Panc1 (cell line): ENCODE results near the gene CUL7. TPM values are rescaled to one million over a fixed set of nuclear protein-coding genes. Genes with fewer than 3 reads are reported as not detected.

ENCODE experiments used
- ATAC-seq: fragments of 200-7000 bp; cut with Tn5 transposase; 2 replicates; pipeline ENCODE4 v1.9.1; 2020; ENCODE audit warnings: mild to moderate bottlenecking, moderate library complexity
- BruUV-seq: library from RNA; stranded (reverse); fragments of 400-500 nt; replicated peaks from 2 replicates; lab custom pipeline; 2021; lab: Mats Ljungman, UMichigan
- CTCF ChIA-PET: fragments of 300-600 bp; sonication (Branson Sonifier 250); formaldehyde crosslinking; loops from one replicate; lab custom pipeline; 2022; ENCODE audit warnings: antibody characterized with exemption; lab: Charles Lee
- POLR2A ChIA-PET: fragments of 300-600 bp; sonication (Branson Sonifier 250); formaldehyde crosslinking; loops from one replicate; lab custom pipeline; 2022; ENCODE audit warnings: antibody characterized with exemption; lab: Charles Lee
- DNase-seq: peaks from one replicate; pipeline ENCODE4 v3.0.0-alpha.2; 2010; ENCODE audit warnings: low read depth, low spot score
- H3K27ac ChIP-seq: 2 replicates; pipeline ENCODE4 v1.5.1; 2011; ENCODE audit warnings: mild to moderate bottlenecking, low read length, inconsistent platforms
- H3K27me3 ChIP-seq: fragments of 200-500 bp; sonication (Bioruptor generic); 2 replicates; pipeline ENCODE4 v1.6.0; 2014; ENCODE audit warnings: low read length, inconsistent platforms; ENCODE audit not compliant: control insufficient read depth, insufficient read depth
- H3K36me3 ChIP-seq: fragments of 200-500 bp; sonication (Bioruptor generic); 2 replicates; pipeline ENCODE4 v1.5.1; 2014; ENCODE audit warnings: inconsistent platforms, mild to moderate bottlenecking, low read length, moderate library complexity; ENCODE audit not compliant: control insufficient read depth, insufficient read depth
- H3K4me1 ChIP-seq: 2 replicates; pipeline ENCODE4 v1.5.1; 2011; ENCODE audit warnings: inconsistent platforms, mild to moderate bottlenecking, low read length, moderate library complexity; ENCODE audit not compliant: control insufficient read depth, insufficient read depth
- H3K4me3 ChIP-seq, 2 experiments: 2 replicates each; pipeline ENCODE4 v1.5.1; 2011 to 2012; ENCODE audit warnings: low read depth in 2 of 2, low read length in 2 of 2, mild to moderate bottlenecking in 2 of 2, inconsistent platforms in 1 of 2, moderate library complexity in 1 of 2
- H3K9me3 ChIP-seq: fragments of 200-500 bp; sonication (Bioruptor generic); 2 replicates; pipeline ENCODE4 v1.5.1; 2014; ENCODE audit warnings: low read depth, mild to moderate bottlenecking, inconsistent platforms, low read length, moderate library complexity; ENCODE audit not compliant: control insufficient read depth, insufficient read depth
- POLR2AphosphoS5 ChIP-seq: IDR thresholded peaks from 2 replicates; pipeline ENCODE4 v1.6.1; 2012; ENCODE audit warnings: mild to moderate bottlenecking, low read depth, low read length, moderate library complexity
- SIN3A ChIP-seq: IDR thresholded peaks from 2 replicates; pipeline ENCODE4 v1.6.1; 2012; ENCODE audit warnings: low read depth, mild to moderate bottlenecking, low read length, moderate library complexity, borderline replicate concordance; ENCODE audit not compliant: insufficient read depth
- TCF7L2 ChIP-seq: IDR thresholded peaks from 2 replicates; pipeline ENCODE4 v1.6.1; 2011; ENCODE audit warnings: mild to moderate bottlenecking, low read depth, low read length, inconsistent platforms
- in situ Hi-C: cut with HindIII; loops from 2 replicates; pipeline ENCODE4 v1.10.0; 2016; ENCODE audit warnings: low sequenced_read_pairs, low pct_unique_long_range_greater_than_20kb
- intact Hi-C: fragments of 100-400 bp; cut with micrococcal nuclease; formaldehyde crosslinking; loops from one replicate; pipeline ENCODE4 v1.10.0; 2022; ENCODE audit not compliant: unreplicated experiment
- total RNA-seq: library from RNA; stranded (reverse); gene quantifications from one replicate; pipeline ENCODE4 v1.2.1, GENCODE V29; 2021; ENCODE audit not compliant: unreplicated experiment
- TF ChIP-seq, protein P1 (sequence below), 2 experiments: IDR thresholded peaks; 2 replicates each; pipeline ENCODE4 v1.6.1; 2011 to 2012; ENCODE audit warnings: low read depth in 2 of 2, control low read depth in 1 of 2, low read length in 1 of 2, mild to moderate bottlenecking in 1 of 2, moderate library complexity in 1 of 2; ENCODE audit not compliant: insufficient read depth in 1 of 2
- TF ChIP-seq, protein P2 (sequence below): fragments of 450-650 bp; IDR thresholded peaks from 2 replicates; pipeline ENCODE4 v1.5.1; 2017; ENCODE audit warnings: mild to moderate bottlenecking

CUL7 gene
- total RNA-seq, 1 experiment from 2014 or later, result 32.1 TPM

DNA sequence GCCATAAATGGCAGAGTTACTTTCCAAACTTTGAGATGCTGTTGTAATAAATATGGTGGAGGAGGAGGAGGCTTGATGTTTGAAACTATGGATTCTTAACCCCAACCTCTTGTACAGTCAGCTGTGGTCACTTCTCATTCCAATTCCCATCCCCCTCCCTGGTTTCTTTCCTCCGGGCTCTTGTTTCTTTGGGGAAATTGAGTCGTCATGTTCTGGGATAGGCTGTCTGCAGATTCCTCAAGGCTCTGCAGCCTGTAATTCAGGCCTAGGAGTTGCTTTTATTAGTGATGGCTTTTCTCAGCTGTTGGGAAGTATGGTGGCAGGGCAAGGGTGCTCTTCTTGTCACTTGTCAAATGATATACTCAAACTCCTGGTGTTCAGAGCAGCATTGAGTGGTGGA, 25.0 kb upstream of the CUL7 start:
- ChIA-PET POLR2A (no interaction called here), CTCF (no interaction called here)
- TSS peak; percentile 79 for BruUV-seq
- TF ChIP-seq SIN3A (no peak), POLR2AphosphoS5 (no peak), TCF7L2 (no peak)
- TF ChIP-seq, protein P1, sequence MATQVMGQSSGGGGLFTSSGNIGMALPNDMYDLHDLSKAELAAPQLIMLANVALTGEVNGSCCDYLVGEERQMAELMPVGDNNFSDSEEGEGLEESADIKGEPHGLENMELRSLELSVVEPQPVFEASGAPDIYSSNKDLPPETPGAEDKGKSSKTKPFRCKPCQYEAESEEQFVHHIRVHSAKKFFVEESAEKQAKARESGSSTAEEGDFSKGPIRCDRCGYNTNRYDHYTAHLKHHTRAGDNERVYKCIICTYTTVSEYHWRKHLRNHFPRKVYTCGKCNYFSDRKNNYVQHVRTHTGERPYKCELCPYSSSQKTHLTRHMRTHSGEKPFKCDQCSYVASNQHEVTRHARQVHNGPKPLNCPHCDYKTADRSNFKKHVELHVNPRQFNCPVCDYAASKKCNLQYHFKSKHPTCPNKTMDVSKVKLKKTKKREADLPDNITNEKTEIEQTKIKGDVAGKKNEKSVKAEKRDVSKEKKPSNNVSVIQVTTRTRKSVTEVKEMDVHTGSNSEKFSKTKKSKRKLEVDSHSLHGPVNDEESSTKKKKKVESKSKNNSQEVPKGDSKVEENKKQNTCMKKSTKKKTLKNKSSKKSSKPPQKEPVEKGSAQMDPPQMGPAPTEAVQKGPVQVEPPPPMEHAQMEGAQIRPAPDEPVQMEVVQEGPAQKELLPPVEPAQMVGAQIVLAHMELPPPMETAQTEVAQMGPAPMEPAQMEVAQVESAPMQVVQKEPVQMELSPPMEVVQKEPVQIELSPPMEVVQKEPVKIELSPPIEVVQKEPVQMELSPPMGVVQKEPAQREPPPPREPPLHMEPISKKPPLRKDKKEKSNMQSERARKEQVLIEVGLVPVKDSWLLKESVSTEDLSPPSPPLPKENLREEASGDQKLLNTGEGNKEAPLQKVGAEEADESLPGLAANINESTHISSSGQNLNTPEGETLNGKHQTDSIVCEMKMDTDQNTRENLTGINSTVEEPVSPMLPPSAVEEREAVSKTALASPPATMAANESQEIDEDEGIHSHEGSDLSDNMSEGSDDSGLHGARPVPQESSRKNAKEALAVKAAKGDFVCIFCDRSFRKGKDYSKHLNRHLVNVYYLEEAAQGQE (IDR thresholded peaks at IDR 0.05; ENCODE audit: insufficient read depth in 1 of 2, low read depth in 2 of 2, low read length in 1 of 2), result no peak
- TF ChIP-seq, protein P2, sequence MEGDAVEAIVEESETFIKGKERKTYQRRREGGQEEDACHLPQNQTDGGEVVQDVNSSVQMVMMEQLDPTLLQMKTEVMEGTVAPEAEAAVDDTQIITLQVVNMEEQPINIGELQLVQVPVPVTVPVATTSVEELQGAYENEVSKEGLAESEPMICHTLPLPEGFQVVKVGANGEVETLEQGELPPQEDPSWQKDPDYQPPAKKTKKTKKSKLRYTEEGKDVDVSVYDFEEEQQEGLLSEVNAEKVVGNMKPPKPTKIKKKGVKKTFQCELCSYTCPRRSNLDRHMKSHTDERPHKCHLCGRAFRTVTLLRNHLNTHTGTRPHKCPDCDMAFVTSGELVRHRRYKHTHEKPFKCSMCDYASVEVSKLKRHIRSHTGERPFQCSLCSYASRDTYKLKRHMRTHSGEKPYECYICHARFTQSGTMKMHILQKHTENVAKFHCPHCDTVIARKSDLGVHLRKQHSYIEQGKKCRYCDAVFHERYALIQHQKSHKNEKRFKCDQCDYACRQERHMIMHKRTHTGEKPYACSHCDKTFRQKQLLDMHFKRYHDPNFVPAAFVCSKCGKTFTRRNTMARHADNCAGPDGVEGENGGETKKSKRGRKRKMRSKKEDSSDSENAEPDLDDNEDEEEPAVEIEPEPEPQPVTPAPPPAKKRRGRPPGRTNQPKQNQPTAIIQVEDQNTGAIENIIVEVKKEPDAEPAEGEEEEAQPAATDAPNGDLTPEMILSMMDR, result no peak
- Histone ChIP-seq H3K4me3 (peak overlapping the region; percentile 90 to 91; a peak in 3 of 4 replicates), H3K27me3 (no peaks in the 10 kb centered on the region), H3K9me3 (no peaks in the 10 kb centered on the region), H3K27ac (peak overlapping the region; percentile 91), H3K36me3 (peaks cover 3% of the 10 kb centered on the region; the same call in 1 of the 2 replicates), H3K4me1 (peaks cover 50% of the 10 kb centered on the region)
- in situ Hi-C loops, result no loop called here
- DNase-seq, result no peak
- no peak for ATAC-seq
- intact Hi-C loops, result loop anchor here (5.0 kb wide), 1 partner anchor 64 kb away; no protein-coding TSS in a partner anchor

DNA sequence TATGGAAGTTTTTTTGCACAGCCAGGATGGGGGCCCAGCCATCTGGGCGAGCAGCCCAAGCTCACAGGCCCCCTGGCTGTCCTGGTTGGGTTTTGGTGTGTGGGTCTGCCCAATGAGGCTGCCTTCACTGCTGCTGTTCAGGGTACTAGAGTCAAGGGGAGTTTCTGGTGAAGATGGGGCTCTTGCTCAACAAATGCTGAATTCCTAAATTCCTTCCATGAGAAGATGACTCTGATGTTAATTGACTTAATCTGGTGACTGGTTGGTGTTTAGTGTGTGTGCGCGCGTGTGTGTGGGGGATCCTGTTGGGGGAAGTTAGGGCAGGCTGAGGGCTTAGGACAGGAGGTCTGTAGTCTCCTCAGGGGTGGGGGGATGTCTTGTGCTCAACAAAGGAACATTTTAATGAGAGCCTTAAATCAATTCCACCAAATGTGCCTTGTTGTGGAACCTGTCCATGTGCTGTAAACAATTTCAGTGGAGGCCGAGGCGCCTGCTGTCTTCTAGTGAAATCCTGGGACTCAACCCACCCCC, 24.4 kb upstream of the CUL7 start:
- BruUV-seq, result no TSS peak
- no peak for TF ChIP-seq SIN3A
- TF ChIP-seq, protein P1 (IDR thresholded peaks at IDR 0.05; ENCODE audit: insufficient read depth in 1 of 2, low read depth in 2 of 2, low read length in 1 of 2), result no peak
- TF ChIP-seq POLR2AphosphoS5, result no peak
- TF ChIP-seq TCF7L2, result no peak
- TF ChIP-seq, protein P2, result no peak
- intact Hi-C loops (loop anchor here (5.0 kb wide), 1 partner anchor 64 kb away; no protein-coding TSS in a partner anchor), in situ Hi-C loops (no loop called here)
- H3K4me3 ChIP-seq, result peak overlapping the region; percentile 90 to 91
- CTCF ChIA-PET, result no interaction called here
- H3K9me3 ChIP-seq, result no peaks in the 10 kb centered on the region
- DNase-seq (no peak), ATAC-seq (no peak)
- H3K36me3 ChIP-seq, result peaks cover 3% of the 10 kb centered on the region; the same call in 1 of the 2 replicates
- peaks cover 45% of the 10 kb centered on the region for H3K4me1 ChIP-seq
- no peaks in the 10 kb centered on the region for H3K27me3 ChIP-seq
- POLR2A ChIA-PET, result no interaction called here
- peak overlapping the region; percentile 91 for H3K27ac ChIP-seq
